Measurements from ENCODE around the gene ASTL.

- TF ChIP-seq YY1 (IDR thresholded peaks at IDR 0.05; ENCODE audit: insufficient read depth, insufficient read length) (no peak), ZNF274 (IDR thresholded peaks at IDR 0.05; ENCODE audit: low read depth, low read length) (no peak), SUZ12 (IDR thresholded peaks at IDR 0.05; ENCODE audit: extremely low read depth, insufficient read depth, insufficient read length) (no peak)
These were observed 17.3 kb downstream of the ASTL start for GRCh38 chr2:96120991-96121390.

All from NT2/D1 (cell line).